ENCODE results near the gene CANT1. TPM values are rescaled to one million over a fixed set of nuclear protein-coding genes. Genes with fewer than 3 reads are reported as not detected.

CANT1 gene
- total RNA-seq, 2 experiments from 2014 or later = 28.3 to 30.0 TPM

DNA sequence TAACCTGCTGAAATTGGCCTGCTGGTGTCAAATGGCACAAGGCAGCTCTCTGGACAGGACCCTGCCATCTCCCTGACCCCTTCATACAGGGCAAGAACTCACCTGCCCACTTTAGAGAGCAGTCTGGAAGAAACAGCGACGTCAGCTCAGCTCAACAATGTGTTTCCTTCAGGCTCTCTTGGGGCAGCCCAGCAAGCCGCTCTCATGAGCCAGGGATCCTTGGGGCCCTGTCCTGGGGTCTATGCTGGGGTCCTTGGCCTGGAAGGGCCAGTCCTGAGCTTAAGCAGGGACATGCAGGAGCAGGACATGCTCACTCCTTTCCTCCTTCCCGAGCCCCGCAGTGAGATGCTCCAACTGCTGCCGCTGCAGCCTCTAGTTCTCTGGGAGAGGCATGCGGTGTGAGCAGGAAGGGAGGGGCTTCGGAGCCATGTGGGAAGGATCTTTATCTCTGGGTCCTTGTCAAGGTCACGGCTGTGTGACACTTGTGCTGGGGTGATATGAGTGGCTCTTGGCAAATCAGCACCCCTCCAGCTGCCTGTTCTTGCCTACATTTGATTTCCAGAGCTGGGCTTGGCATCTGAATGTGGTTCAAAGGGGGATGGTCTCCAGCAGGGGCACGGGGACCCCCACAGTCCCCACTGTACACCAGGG is 17.8 kb upstream of the CANT1 start:
- no peak overlapping the region for H3K4me3 Mint-ChIP-seq
- H3K27ac Mint-ChIP-seq = no peak overlapping the region
- TF ChIP-seq, protein P1, sequence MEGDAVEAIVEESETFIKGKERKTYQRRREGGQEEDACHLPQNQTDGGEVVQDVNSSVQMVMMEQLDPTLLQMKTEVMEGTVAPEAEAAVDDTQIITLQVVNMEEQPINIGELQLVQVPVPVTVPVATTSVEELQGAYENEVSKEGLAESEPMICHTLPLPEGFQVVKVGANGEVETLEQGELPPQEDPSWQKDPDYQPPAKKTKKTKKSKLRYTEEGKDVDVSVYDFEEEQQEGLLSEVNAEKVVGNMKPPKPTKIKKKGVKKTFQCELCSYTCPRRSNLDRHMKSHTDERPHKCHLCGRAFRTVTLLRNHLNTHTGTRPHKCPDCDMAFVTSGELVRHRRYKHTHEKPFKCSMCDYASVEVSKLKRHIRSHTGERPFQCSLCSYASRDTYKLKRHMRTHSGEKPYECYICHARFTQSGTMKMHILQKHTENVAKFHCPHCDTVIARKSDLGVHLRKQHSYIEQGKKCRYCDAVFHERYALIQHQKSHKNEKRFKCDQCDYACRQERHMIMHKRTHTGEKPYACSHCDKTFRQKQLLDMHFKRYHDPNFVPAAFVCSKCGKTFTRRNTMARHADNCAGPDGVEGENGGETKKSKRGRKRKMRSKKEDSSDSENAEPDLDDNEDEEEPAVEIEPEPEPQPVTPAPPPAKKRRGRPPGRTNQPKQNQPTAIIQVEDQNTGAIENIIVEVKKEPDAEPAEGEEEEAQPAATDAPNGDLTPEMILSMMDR (IDR thresholded peaks at IDR 0.05) = no peak
- peaks cover 42% of the 10 kb centered on the region for H3K27me3 Mint-ChIP-seq
- no peak for ATAC-seq (ENCODE audit: poor library complexity)
- H3K4me1 Mint-ChIP-seq (ENCODE audit: low read depth) = peaks cover 8% of the 10 kb centered on the region
- Histone ChIP-seq H3K4me3 (ENCODE audit: low read length) (no peak overlapping the region), H3K4me1 (ENCODE audit: insufficient read depth, low read length) (peaks cover 18% of the 10 kb centered on the region), H3K9me3 (ENCODE audit: control insufficient read depth in 1 of 2, insufficient read depth in 1 of 2, low read length in 2 of 2) (no peaks in the 10 kb centered on the region), H3K36me3 (ENCODE audit: insufficient read depth, low read length) (no peaks in the 10 kb centered on the region), H3K27me3 (ENCODE audit: control insufficient read depth in 1 of 2, insufficient read depth in 2 of 2, low read length in 2 of 2) (peaks cover 30 to 31% of the 10 kb centered on the region in 2 experiments), H3K27ac (ENCODE audit: low read depth in 1 of 2, low read length in 2 of 2) (no peak overlapping the region)
- H3K9me3 Mint-ChIP-seq = no peaks in the 10 kb centered on the region
- no peaks in the 10 kb centered on the region for H3K36me3 Mint-ChIP-seq (ENCODE audit: low read depth)
- ChIA-PET POLR2A (no interaction called here), CTCF (no interaction called here)
- DNase-seq = peak in 1 of 14 experiments; percentile 6
- intact Hi-C loops (cut with DNase I, micrococcal nuclease) = no loop called here

DNA sequence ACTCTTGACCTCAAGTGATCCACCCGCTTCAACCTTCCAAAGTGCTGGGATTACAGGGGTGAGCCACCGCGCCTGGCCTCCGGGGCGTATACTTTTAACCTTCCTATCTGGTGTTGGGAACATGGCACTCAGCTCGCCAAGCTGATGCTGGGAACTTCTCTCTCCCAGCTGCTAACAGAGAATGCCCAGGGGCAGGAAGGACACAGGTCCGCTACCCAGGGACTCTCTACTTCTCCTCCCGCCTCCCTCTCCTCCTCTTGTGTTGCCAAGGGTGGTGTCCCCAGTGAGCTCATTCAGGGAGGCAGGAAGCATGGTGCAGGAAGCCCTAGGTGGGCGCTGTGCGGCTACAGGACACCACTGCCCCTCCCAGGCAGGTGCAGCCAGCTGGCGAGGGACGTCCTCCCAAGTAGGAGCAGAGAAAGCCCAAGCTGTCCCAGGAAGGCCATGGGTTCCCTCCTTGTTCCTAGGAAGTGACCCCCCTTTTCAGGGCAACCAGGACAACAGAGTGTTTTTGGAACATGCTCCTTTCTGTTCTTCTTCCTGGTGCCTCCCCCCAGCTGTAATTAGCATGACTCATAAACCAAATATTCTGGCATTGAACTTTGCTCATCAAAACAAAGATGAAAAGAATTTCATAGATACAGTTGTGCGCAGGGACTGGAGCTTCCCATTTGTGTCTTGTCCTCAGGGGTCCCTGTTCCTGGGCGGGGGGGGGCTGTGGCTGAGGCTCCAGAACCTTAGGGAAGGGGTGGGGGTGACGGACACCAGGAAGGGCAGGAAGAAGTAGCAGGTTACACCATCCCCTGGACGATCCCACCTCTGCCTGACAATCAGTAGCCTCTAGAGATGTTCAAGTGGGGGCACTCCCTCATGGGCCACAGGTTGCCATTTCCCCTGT is 17.1 kb upstream of the CANT1 start:
- POLR2A ChIA-PET = interaction anchor here (1.1 kb wide), 1 partner anchor 48 kb away, joined by 3 read pairs; the partner anchor contains the start of gene ENGASE
- no peaks in the 10 kb centered on the region for H3K36me3 ChIP-seq (ENCODE audit: insufficient read depth, low read length)
- H3K27me3 ChIP-seq (ENCODE audit: control insufficient read depth in 1 of 2, insufficient read depth in 2 of 2, low read length in 2 of 2) = peaks cover 28 to 30% of the 10 kb centered on the region in 2 experiments
- H3K27me3 Mint-ChIP-seq = peaks cover 39% of the 10 kb centered on the region
- H3K4me3 ChIP-seq (ENCODE audit: low read length) = no peak overlapping the region
- ATAC-seq (ENCODE audit: poor library complexity) = no peak
- no peak overlapping the region for H3K4me3 Mint-ChIP-seq
- DNase-seq = peak in 1 of 14 experiments; percentile 30
- CTCF ChIA-PET = no interaction called here
- no peak overlapping the region for H3K27ac Mint-ChIP-seq
- TF ChIP-seq, protein P1 (IDR thresholded peaks at IDR 0.05) = no peak
- no peaks in the 10 kb centered on the region for H3K9me3 ChIP-seq (ENCODE audit: control insufficient read depth in 1 of 2, insufficient read depth in 1 of 2, low read length in 2 of 2)
- peaks cover 18% of the 10 kb centered on the region for H3K4me1 ChIP-seq (ENCODE audit: insufficient read depth, low read length)
- no peak overlapping the region for H3K27ac ChIP-seq (ENCODE audit: low read depth in 1 of 2, low read length in 2 of 2)
- H3K36me3 Mint-ChIP-seq (ENCODE audit: low read depth) = no peaks in the 10 kb centered on the region
- no peaks in the 10 kb centered on the region for H3K9me3 Mint-ChIP-seq
- intact Hi-C loops (cut with DNase I, micrococcal nuclease) = no loop called here
- peaks cover 8% of the 10 kb centered on the region for H3K4me1 Mint-ChIP-seq (ENCODE audit: low read depth)

GRCh38 chr17:79024901-79025737 is 15.6 kb upstream of the CANT1 start:
- no peaks in the 10 kb centered on the region for H3K36me3 ChIP-seq (ENCODE audit: insufficient read depth, low read length)
- TF ChIP-seq, protein P1 (IDR thresholded peaks at IDR 0.05) = no peak
- H3K27me3 ChIP-seq (ENCODE audit: control insufficient read depth in 1 of 2, insufficient read depth in 2 of 2, low read length in 2 of 2) = peaks cover 28 to 32% of the 10 kb centered on the region in 2 experiments
- H3K4me1 ChIP-seq (ENCODE audit: insufficient read depth, low read length) = peaks cover 18% of the 10 kb centered on the region
- ChIA-PET POLR2A (no interaction called here), CTCF (no interaction called here)
- Mint-ChIP-seq H3K4me1 (ENCODE audit: low read depth) (peaks cover 8% of the 10 kb centered on the region), H3K36me3 (ENCODE audit: low read depth) (no peaks in the 10 kb centered on the region), H3K9me3 (no peaks in the 10 kb centered on the region), H3K27me3 (peaks cover 45% of the 10 kb centered on the region), H3K27ac (no peak overlapping the region), H3K4me3 (peak overlapping the region; percentile 78)
- intact Hi-C loops (cut with DNase I, micrococcal nuclease) = no loop called here
- H3K27ac ChIP-seq (ENCODE audit: low read depth in 1 of 2, low read length in 2 of 2) = no peak overlapping the region
- peak overlapping the region; percentile 59 for H3K4me3 ChIP-seq (ENCODE audit: low read length)
- no peak for ATAC-seq (ENCODE audit: poor library complexity)
- H3K9me3 ChIP-seq (ENCODE audit: control insufficient read depth in 1 of 2, insufficient read depth in 1 of 2, low read length in 2 of 2) = no peaks in the 10 kb centered on the region
- peak in 1 of 14 experiments; percentile 28 for DNase-seq
